NT2/D1 (cell line): ENCODE measurements around the gene MTG2.

Experiments
- SUZ12 ChIP-seq: IDR thresholded peaks from 2 replicates; pipeline ENCODE4 v1.6.1; 2011; ENCODE audit not compliant: insufficient read length, insufficient read depth; ENCODE audit errors: extremely low read depth
- YY1 ChIP-seq: IDR thresholded peaks from 2 replicates; pipeline ENCODE4 v1.6.1; 2011; ENCODE audit not compliant: insufficient read length, insufficient read depth
- ZNF274 ChIP-seq: IDR thresholded peaks from 2 replicates; pipeline ENCODE4 v1.6.1; 2011; ENCODE audit warnings: mild to moderate bottlenecking, low read depth, low read length

- no peak for TF ChIP-seq YY1
- TF ChIP-seq SUZ12: no peak
- TF ChIP-seq ZNF274: no peak
Measured at GRCh38 chr20:62234339-62234738, 51.5 kb downstream of the MTG2 start.
